Testis (tissue), 2 donors: ENCODE data around the gene DIP2B.

ENCODE experiments used
- CTCF ChIP-seq, 3 experiments: fragments of 450-650 bp in 2 of 3; fragments of 200-600 bp in 1 of 3; sonication (generic) in 1 of 3; IDR thresholded peaks; one replicate each; pipeline ENCODE4 v1.5.1; 2016 to 2019; ENCODE audit warnings: antibody characterized with exemption in 3 of 3, mild to moderate bottlenecking in 2 of 3, moderate library complexity in 1 of 3
- POLR2A ChIP-seq: fragments of 450-650 bp; IDR thresholded peaks from one replicate; pipeline ENCODE4 v1.6.1; 2017; ENCODE audit warnings: antibody characterized with exemption, mild to moderate bottlenecking, moderate library complexity

GRCh38 chr12:50579757-50580267 lies 75.0 kb downstream of the DIP2B start:
- TF ChIP-seq CTCF (IDR thresholded peaks at IDR 0.05) (no peak), POLR2A (no peak)
